Articular chondrocyte of knee joint (primary cell): ENCODE data around the gene CNTNAP4. TPM values are rescaled to one million over a fixed set of nuclear protein-coding genes. Genes with fewer than 3 reads are reported as not detected.

Experiments
- small RNA-seq: library from RNA; depleted of rRNA; stranded (forward); fragments of <200 nt; gene quantifications from one replicate; pipeline ENCODE3, GENCODE V24; 2012
- total RNA-seq: library from RNA; depleted of rRNA; stranded (reverse); fragments of >200 nt; gene quantifications from 2 replicates; pipeline ENCODE4 v1.2.3, GENCODE V29; 2012

The CNTNAP4 gene
- not detected in 2 replicates for total RNA-seq

DNA sequence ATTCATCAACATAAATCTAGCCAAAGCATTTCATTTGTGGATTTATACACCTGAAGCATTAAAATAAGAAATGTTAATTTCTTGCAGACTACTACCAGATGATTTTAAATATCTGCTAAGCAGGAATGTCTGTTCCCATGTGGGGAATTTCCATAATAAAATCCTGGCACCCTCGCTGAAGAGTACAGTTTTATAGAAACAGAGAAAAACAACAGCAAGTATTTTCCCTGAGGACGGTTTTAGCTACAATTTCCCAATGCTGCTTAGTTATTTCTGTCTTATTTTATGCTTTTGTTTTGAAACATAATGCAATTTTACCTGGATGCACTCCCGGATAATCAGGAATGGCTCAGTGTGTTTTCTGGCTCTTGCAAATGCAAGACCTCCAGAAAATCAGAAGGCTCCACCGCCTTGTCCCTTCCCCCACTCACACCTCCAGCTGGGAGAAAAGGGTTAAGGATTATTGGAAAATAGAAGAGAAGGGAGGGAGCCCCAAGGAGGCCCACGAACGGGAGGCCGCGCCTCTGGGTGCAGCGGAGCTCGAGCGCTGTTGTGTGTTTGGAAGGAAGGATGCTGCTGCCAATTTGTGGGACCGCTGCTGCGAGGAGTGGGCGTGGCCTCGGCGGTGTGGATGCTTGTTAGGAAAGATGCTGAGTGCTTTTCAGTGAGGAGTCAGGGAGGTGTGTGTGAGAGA is at the start of gene CNTNAP4:
Gene CNTNAP4 (plus strand): TSS at position 657 of the 694 bp plus-strand sequence. CDS start 262 bp downstream, outside the sequence.

Small RNAs within 50 kb of the gene (small RNA-seq; reads per million reads assigned to genes)
- gene RF00133, result not detected
- gene RN7SKP233, result not detected
